IPS-15b (cell line): ENCODE data around the gene TCP11L2.

Source experiments
- H3K27me3 ChIP-seq: one replicate; pipeline ENCODE4 v1.6.1; 2013; ENCODE audit warnings: low read length; ENCODE audit not compliant: control insufficient read depth, insufficient read depth
- H3K36me3 ChIP-seq: one replicate; pipeline ENCODE4 v1.6.1; 2013; ENCODE audit warnings: low read length; ENCODE audit not compliant: control insufficient read depth, insufficient read depth
- H3K4me1 ChIP-seq: one replicate; pipeline ENCODE4 v1.6.1; 2013; ENCODE audit warnings: mild to moderate bottlenecking, low read length; ENCODE audit not compliant: control insufficient read depth, insufficient read depth
- H3K4me3 ChIP-seq: one replicate; pipeline ENCODE4 v1.5.1; 2013; ENCODE audit warnings: low read depth, low read length
- H3K9ac ChIP-seq: one replicate; pipeline ENCODE4 v1.6.1; 2013; ENCODE audit warnings: low read depth, mild to moderate bottlenecking, low read length
- H3K9me3 ChIP-seq: one replicate; pipeline ENCODE4 v1.6.1; 2013; ENCODE audit warnings: mild to moderate bottlenecking, low read length; ENCODE audit not compliant: control insufficient read depth, insufficient read depth

TCP11L2 gene

DNA sequence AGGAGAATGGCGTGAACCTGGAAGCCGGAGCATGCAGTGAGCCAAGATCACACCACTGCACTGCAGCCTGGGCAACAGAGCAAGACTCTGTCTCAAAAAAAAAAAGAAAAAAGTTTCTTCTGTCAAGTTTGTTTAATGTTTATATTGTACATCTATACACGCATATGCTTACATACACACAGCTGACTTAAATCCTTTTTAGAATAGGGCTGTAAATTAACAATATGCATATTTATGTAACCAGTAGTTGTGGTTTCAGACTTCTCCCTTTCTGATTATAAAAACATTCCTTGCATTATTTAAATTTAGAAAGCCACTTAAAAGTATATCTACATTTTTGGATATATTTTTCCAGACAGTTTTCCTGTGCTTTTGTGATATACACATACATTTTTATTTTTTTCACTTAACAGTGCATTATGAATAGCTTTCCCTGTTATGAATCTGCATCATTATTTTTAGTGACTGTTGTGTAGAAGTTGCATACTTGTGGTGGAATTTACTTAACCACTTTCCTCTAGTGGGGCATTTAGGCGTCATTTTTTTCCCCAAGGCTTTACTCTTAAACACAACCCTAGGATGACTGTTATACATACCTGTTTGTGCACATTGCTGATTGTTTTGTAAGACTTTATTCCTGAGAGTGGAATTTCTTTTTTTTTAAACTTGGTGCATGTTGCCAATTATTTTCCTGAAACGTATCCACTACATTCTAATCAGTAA, 84.4 kb downstream of the TCP11L2 start:
- Histone ChIP-seq H3K4me1 (peaks cover 4% of the 10 kb centered on the region), H3K9ac (no peak overlapping the region), H3K36me3 (no peaks in the 10 kb centered on the region), H3K27me3 (no peaks in the 10 kb centered on the region), H3K9me3 (no peaks in the 10 kb centered on the region), H3K4me3 (no peak overlapping the region)

DNA sequence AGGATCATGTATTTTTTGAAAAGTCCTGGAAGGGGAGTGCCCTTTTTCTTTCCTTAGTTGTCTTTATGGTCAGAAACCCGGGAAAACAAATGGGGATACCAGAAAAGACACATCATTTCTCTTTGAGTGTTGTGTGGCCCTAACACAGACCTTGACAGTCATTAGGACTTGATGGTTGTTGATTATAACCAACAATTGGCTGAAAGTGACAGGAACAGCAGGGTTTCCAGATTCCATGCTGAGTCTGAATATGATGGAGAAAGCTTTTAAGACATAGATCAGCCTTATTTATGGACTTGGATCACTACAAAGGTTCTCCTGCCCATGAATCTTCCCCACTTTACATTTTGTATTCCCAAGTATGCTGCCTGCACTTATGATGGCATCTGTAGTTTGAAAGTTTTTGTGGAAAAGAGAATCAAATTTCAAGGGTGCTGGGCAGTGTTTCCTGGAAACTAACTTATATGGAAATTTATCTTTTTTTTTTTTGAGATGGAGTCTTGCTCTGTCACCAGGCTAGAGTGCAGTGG, 85.4 kb downstream of the TCP11L2 start:
- no peaks in the 10 kb centered on the region for H3K36me3 ChIP-seq
- H3K27me3 ChIP-seq, result no peaks in the 10 kb centered on the region
- peaks cover 4% of the 10 kb centered on the region for H3K4me1 ChIP-seq
- H3K9ac ChIP-seq, result no peak overlapping the region
- no peak overlapping the region for H3K4me3 ChIP-seq
- H3K9me3 ChIP-seq, result no peaks in the 10 kb centered on the region

DNA sequence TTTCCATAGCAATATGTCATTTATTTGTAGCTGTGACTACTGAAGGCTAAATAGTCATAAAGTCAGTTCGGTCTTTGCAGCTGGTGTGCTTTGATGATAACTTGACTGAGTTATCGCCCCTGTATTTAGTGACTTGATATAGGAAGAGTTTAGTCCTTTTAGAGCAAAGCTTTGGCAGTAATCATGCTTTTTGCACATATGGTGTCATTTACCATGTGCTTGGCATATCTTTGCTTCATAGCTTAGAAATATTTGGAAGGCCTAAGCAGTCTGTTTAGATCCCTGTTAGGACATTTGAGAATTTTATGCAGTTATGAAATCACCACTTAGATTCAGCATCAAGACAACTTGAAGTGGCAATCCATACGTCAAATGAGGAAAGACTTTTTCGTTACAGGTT, 86.6 kb downstream of the TCP11L2 start:
- Histone ChIP-seq H3K27me3 (no peaks in the 10 kb centered on the region), H3K9me3 (no peaks in the 10 kb centered on the region), H3K36me3 (no peaks in the 10 kb centered on the region), H3K9ac (no peak overlapping the region), H3K4me1 (peaks cover 4% of the 10 kb centered on the region), H3K4me3 (no peak overlapping the region)

GRCh38 chr12:106392759-106393158, 90.2 kb downstream of the TCP11L2 start:
- Histone ChIP-seq H3K9me3 (peaks cover 5% of the 10 kb centered on the region), H3K4me3 (no peak overlapping the region), H3K27me3 (no peaks in the 10 kb centered on the region), H3K9ac (no peak overlapping the region), H3K36me3 (peaks cover 1% of the 10 kb centered on the region), H3K4me1 (peaks cover 4% of the 10 kb centered on the region)
